ENCODE data around the gene RAMAC.
A peak's percentile ranks its signal among the peaks of the same experiment; 100 is the strongest.
"Not testable (repeated sequence)": the region's sequence is repeated elsewhere in the genome, so short reads cannot be mapped to it uniquely, and the experiment has no call there.

The RAMAC gene

GRCh38 chr15:82969353-82969752, 16.7 kb upstream of the RAMAC start:
- DNase-seq, result no peak

- no peak for DNase-seq
These were observed 15.8 kb upstream of the RAMAC start for GRCh38 chr15:82970078-82970686.

- no peak for DNase-seq
These were observed 15.3 kb upstream of the RAMAC start for GRCh38 chr15:82970696-82971095.

- no peak for DNase-seq
These were observed 14.6 kb upstream of the RAMAC start for GRCh38 chr15:82971218-82971984.

GRCh38 chr15:82972990-82973389, 13.0 kb upstream of the RAMAC start:
- no peak for DNase-seq

- no peak for DNase-seq
These were observed 8.9 kb upstream of the RAMAC start for GRCh38 chr15:82977076-82977475.

- no peak for DNase-seq
These were observed 7.6 kb upstream of the RAMAC start for GRCh38 chr15:82978438-82978837.

- no peak for DNase-seq
These were observed 6.3 kb upstream of the RAMAC start for GRCh38 chr15:82979726-82980125.

GRCh38 chr15:82980981-82981380, 5.0 kb upstream of the RAMAC start:
- DNase-seq, result no peak

- DNase-seq, result no peak
These were observed 401 bp downstream of the RAMAC start for GRCh38 chr15:82986442-82986780.

- no peak for DNase-seq
These were observed 6.5 kb downstream of the RAMAC start for GRCh38 chr15:82992436-82992998.

- DNase-seq, result no peak
These were observed 7.1 kb downstream of the RAMAC start for GRCh38 chr15:82993144-82993543.

- DNase-seq, result no peak
These were observed 9.1 kb downstream of the RAMAC start for GRCh38 chr15:82995076-82995475.

- DNase-seq, result no peak
These were observed 9.9 kb downstream of the RAMAC start for GRCh38 chr15:82995938-82996337.

GRCh38 chr15:82999426-82999825, 13.4 kb downstream of the RAMAC start:
- no peak for DNase-seq

GRCh38 chr15:82999905-83000671, 14.1 kb downstream of the RAMAC start:
- peak; percentile 26 for DNase-seq

- DNase-seq, result not testable (repeated sequence)
These were observed 14.6 kb downstream of the RAMAC start for GRCh38 chr15:83000672-83001031.

GRCh38 chr15:83010709-83011270, 24.8 kb downstream of the RAMAC start:
- DNase-seq, result peak; percentile 43

GRCh38 chr15:83011271-83012075, 25.5 kb downstream of the RAMAC start, which contains the start of gene C15orf40:
Gene C15orf40 (minus strand): TSS chr15:83011639. CDS start chr15:83011607, 32 bp downstream.
- peak; percentile 80 for DNase-seq

GRCh38 chr15:83012076-83012426, 26.0 kb downstream of the RAMAC start:
- DNase-seq, result no peak

GRCh38 chr15:83012636-83013035, 26.6 kb downstream of the RAMAC start:
- DNase-seq, result no peak

- no peak for DNase-seq
These were observed 28.2 kb downstream of the RAMAC start for GRCh38 chr15:83014205-83014653.
